ENCODE results near the gene TMEM145.

TMEM145 gene

GRCh38 chr19:42355896-42356295, 42.8 kb downstream of the TMEM145 start:
- Histone ChIP-seq H3K27me3 (ENCODE audit: control insufficient read depth, insufficient read depth, low read length) (no peaks in the 10 kb centered on the region), H3K4me1 (ENCODE audit: control insufficient read depth, insufficient read depth, low read length) (no peaks in the 10 kb centered on the region), H3K27ac (ENCODE audit: low read depth, low read length) (no peak overlapping the region), H3K9ac (ENCODE audit: low read length) (no peak overlapping the region), H3K4me3 (ENCODE audit: low read depth, low read length) (no peak overlapping the region), H3K36me3 (ENCODE audit: control insufficient read depth, insufficient read depth, low read length) (peaks cover 63% of the 10 kb centered on the region), H3K9me3 (ENCODE audit: control insufficient read depth, insufficient read depth, low read depth, low read length) (no peaks in the 10 kb centered on the region)

- H3K4me3 ChIP-seq (ENCODE audit: low read depth, low read length): no peak overlapping the region
- no peak overlapping the region for H3K27ac ChIP-seq (ENCODE audit: low read depth, low read length)
- no peaks in the 10 kb centered on the region for H3K4me1 ChIP-seq (ENCODE audit: control insufficient read depth, insufficient read depth, low read length)
- peaks cover 63% of the 10 kb centered on the region for H3K36me3 ChIP-seq (ENCODE audit: control insufficient read depth, insufficient read depth, low read length)
- no peak overlapping the region for H3K9ac ChIP-seq (ENCODE audit: low read length)
- no peaks in the 10 kb centered on the region for H3K9me3 ChIP-seq (ENCODE audit: control insufficient read depth, insufficient read depth, low read depth, low read length)
- H3K27me3 ChIP-seq (ENCODE audit: control insufficient read depth, insufficient read depth, low read length): no peaks in the 10 kb centered on the region
Observed at GRCh38 chr19:42356686-42357085, 43.6 kb downstream of the TMEM145 start.

- Histone ChIP-seq H3K9me3 (ENCODE audit: control insufficient read depth, insufficient read depth, low read depth, low read length) (no peaks in the 10 kb centered on the region), H3K27ac (ENCODE audit: low read depth, low read length) (no peak overlapping the region), H3K27me3 (ENCODE audit: control insufficient read depth, insufficient read depth, low read length) (no peaks in the 10 kb centered on the region), H3K4me1 (ENCODE audit: control insufficient read depth, insufficient read depth, low read length) (no peaks in the 10 kb centered on the region), H3K4me3 (ENCODE audit: low read depth, low read length) (no peak overlapping the region), H3K36me3 (ENCODE audit: control insufficient read depth, insufficient read depth, low read length) (peaks cover 65% of the 10 kb centered on the region), H3K9ac (ENCODE audit: low read length) (no peak overlapping the region)
Observed at GRCh38 chr19:42357290-42357689, 44.2 kb downstream of the TMEM145 start.

GRCh38 chr19:42360787-42361544, 47.9 kb downstream of the TMEM145 start:
- Histone ChIP-seq H3K27me3 (ENCODE audit: control insufficient read depth, insufficient read depth, low read length) (no peaks in the 10 kb centered on the region), H3K9ac (ENCODE audit: low read length) (no peak overlapping the region), H3K27ac (ENCODE audit: low read depth, low read length) (no peak overlapping the region), H3K4me1 (ENCODE audit: control insufficient read depth, insufficient read depth, low read length) (no peaks in the 10 kb centered on the region), H3K4me3 (ENCODE audit: low read depth, low read length) (no peak overlapping the region), H3K9me3 (ENCODE audit: control insufficient read depth, insufficient read depth, low read depth, low read length) (peaks cover 7% of the 10 kb centered on the region), H3K36me3 (ENCODE audit: control insufficient read depth, insufficient read depth, low read length) (peaks cover 56% of the 10 kb centered on the region)

- Histone ChIP-seq H3K9ac (ENCODE audit: low read length) (no peak overlapping the region), H3K4me1 (ENCODE audit: control insufficient read depth, insufficient read depth, low read length) (no peaks in the 10 kb centered on the region), H3K4me3 (ENCODE audit: low read depth, low read length) (no peak overlapping the region), H3K27ac (ENCODE audit: low read depth, low read length) (no peak overlapping the region), H3K9me3 (ENCODE audit: control insufficient read depth, insufficient read depth, low read depth, low read length) (peaks cover 7% of the 10 kb centered on the region), H3K36me3 (ENCODE audit: control insufficient read depth, insufficient read depth, low read length) (peaks cover 51% of the 10 kb centered on the region), H3K27me3 (ENCODE audit: control insufficient read depth, insufficient read depth, low read length) (no peaks in the 10 kb centered on the region)
Observed at GRCh38 chr19:42361545-42361910, 48.4 kb downstream of the TMEM145 start.

- no peak overlapping the region for H3K4me3 ChIP-seq (ENCODE audit: low read depth, low read length)
- H3K4me1 ChIP-seq (ENCODE audit: control insufficient read depth, insufficient read depth, low read length): no peaks in the 10 kb centered on the region
- peaks cover 43% of the 10 kb centered on the region for H3K36me3 ChIP-seq (ENCODE audit: control insufficient read depth, insufficient read depth, low read length)
- no peaks in the 10 kb centered on the region for H3K27me3 ChIP-seq (ENCODE audit: control insufficient read depth, insufficient read depth, low read length)
- no peak overlapping the region for H3K9ac ChIP-seq (ENCODE audit: low read length)
- H3K9me3 ChIP-seq (ENCODE audit: control insufficient read depth, insufficient read depth, low read depth, low read length): peaks cover 7% of the 10 kb centered on the region
- H3K27ac ChIP-seq (ENCODE audit: low read depth, low read length): no peak overlapping the region
Observed at GRCh38 chr19:42362342-42362741, 49.2 kb downstream of the TMEM145 start.

- Histone ChIP-seq H3K36me3 (ENCODE audit: control insufficient read depth, insufficient read depth, low read length) (peaks cover 37% of the 10 kb centered on the region), H3K27ac (ENCODE audit: low read depth, low read length) (no peak overlapping the region), H3K9ac (ENCODE audit: low read length) (no peak overlapping the region), H3K27me3 (ENCODE audit: control insufficient read depth, insufficient read depth, low read length) (no peaks in the 10 kb centered on the region), H3K4me3 (ENCODE audit: low read depth, low read length) (no peak overlapping the region), H3K4me1 (ENCODE audit: control insufficient read depth, insufficient read depth, low read length) (no peaks in the 10 kb centered on the region), H3K9me3 (ENCODE audit: control insufficient read depth, insufficient read depth, low read depth, low read length) (peaks cover 7% of the 10 kb centered on the region)
Observed at GRCh38 chr19:42362891-42363440, 49.9 kb downstream of the TMEM145 start.

- H3K27me3 ChIP-seq (ENCODE audit: control insufficient read depth, insufficient read depth, low read length): no peaks in the 10 kb centered on the region
- peaks cover 7% of the 10 kb centered on the region for H3K9me3 ChIP-seq (ENCODE audit: control insufficient read depth, insufficient read depth, low read depth, low read length)
- H3K36me3 ChIP-seq (ENCODE audit: control insufficient read depth, insufficient read depth, low read length): peaks cover 30% of the 10 kb centered on the region
- no peak overlapping the region for H3K27ac ChIP-seq (ENCODE audit: low read depth, low read length)
- H3K4me1 ChIP-seq (ENCODE audit: control insufficient read depth, insufficient read depth, low read length): no peaks in the 10 kb centered on the region; the same call in 1 of the 2 replicates
- H3K4me3 ChIP-seq (ENCODE audit: low read depth, low read length): no peak overlapping the region
- no peak overlapping the region for H3K9ac ChIP-seq (ENCODE audit: low read length)
Observed at GRCh38 chr19:42363614-42364346, 50.7 kb downstream of the TMEM145 start.

GRCh38 chr19:42366673-42367072, 53.6 kb downstream of the TMEM145 start:
- H3K27ac ChIP-seq (ENCODE audit: low read depth, low read length): no peak overlapping the region

GRCh38 chr19:42367929-42368328, 54.8 kb downstream of the TMEM145 start:
- Histone ChIP-seq H3K4me3 (ENCODE audit: low read depth, low read length) (no peak overlapping the region), H3K27me3 (ENCODE audit: control insufficient read depth, insufficient read depth, low read length) (no peaks in the 10 kb centered on the region), H3K36me3 (ENCODE audit: control insufficient read depth, insufficient read depth, low read length) (peaks cover 26% of the 10 kb centered on the region), H3K4me1 (ENCODE audit: control insufficient read depth, insufficient read depth, low read length) (peaks cover 19% of the 10 kb centered on the region), H3K27ac (ENCODE audit: low read depth, low read length) (no peak overlapping the region), H3K9ac (ENCODE audit: low read length) (no peak overlapping the region), H3K9me3 (ENCODE audit: control insufficient read depth, insufficient read depth, low read depth, low read length) (peaks cover 7% of the 10 kb centered on the region)

More at GRCh38 chr19:42366673-42367072, 53.6 kb downstream of the TMEM145 start:
- no peak overlapping the region for H3K4me3 ChIP-seq (ENCODE audit: low read depth, low read length)
- no peak overlapping the region for H3K9ac ChIP-seq (ENCODE audit: low read length)
- H3K9me3 ChIP-seq (ENCODE audit: control insufficient read depth, insufficient read depth, low read depth, low read length): peaks cover 7% of the 10 kb centered on the region
- peaks cover 19% of the 10 kb centered on the region for H3K4me1 ChIP-seq (ENCODE audit: control insufficient read depth, insufficient read depth, low read length)
- peaks cover 28% of the 10 kb centered on the region for H3K36me3 ChIP-seq (ENCODE audit: control insufficient read depth, insufficient read depth, low read length)
- no peaks in the 10 kb centered on the region for H3K27me3 ChIP-seq (ENCODE audit: control insufficient read depth, insufficient read depth, low read length)

- Histone ChIP-seq H3K27me3 (ENCODE audit: control insufficient read depth, insufficient read depth, low read length) (no peaks in the 10 kb centered on the region), H3K4me3 (ENCODE audit: low read depth, low read length) (no peak overlapping the region), H3K27ac (ENCODE audit: low read depth, low read length) (no peak overlapping the region), H3K36me3 (ENCODE audit: control insufficient read depth, insufficient read depth, low read length) (peaks cover 21% of the 10 kb centered on the region), H3K9me3 (ENCODE audit: control insufficient read depth, insufficient read depth, low read depth, low read length) (peaks cover 7% of the 10 kb centered on the region), H3K4me1 (ENCODE audit: control insufficient read depth, insufficient read depth, low read length) (peaks cover 19% of the 10 kb centered on the region), H3K9ac (ENCODE audit: low read length) (no peak overlapping the region)
Observed at GRCh38 chr19:42368360-42368759, 55.3 kb downstream of the TMEM145 start.
